IMR-90 (cell line): ENCODE measurements around the gene ZCCHC13. TPM values are rescaled to one million over a fixed set of nuclear protein-coding genes. Genes with fewer than 3 reads are reported as not detected.

Experiments used
- ATAC-seq: fragments of 200-7000 bp; cut with Tn5 transposase; 2 replicates; pipeline ENCODE4 v1.9.1; 2020; ENCODE audit warnings: low read depth, mild to moderate bottlenecking, moderate library complexity
- BruUV-seq: library from RNA; stranded (reverse); fragments of 400-500 nt; replicated peaks from 2 replicates; lab custom pipeline; 2021; lab: Mats Ljungman, UMichigan
- CTCF ChIA-PET: fragments of 300-600 bp; formaldehyde crosslinking; extraction: SDS; loops from one replicate; lab custom pipeline; 2021; ENCODE audit warnings: antibody characterized with exemption; lab: Yijun Ruan, JAX
- POLR2A ChIA-PET: fragments of 300-600 bp; sonication (Branson Sonifier 250); formaldehyde crosslinking; loops from one replicate; lab custom pipeline; 2022; ENCODE audit warnings: antibody characterized with exemption; ENCODE audit not compliant: unreplicated experiment; lab: Charles Lee
- DNase-seq: peaks from one replicate; pipeline ENCODE4 v3.0.0; 2013
- H2AFZ ChIP-seq: replicated peaks from 2 replicates; pipeline ENCODE3; 2013; ENCODE audit warnings: low read length, mild to moderate bottlenecking; ENCODE audit not compliant: poor library complexity
- H2AK5ac ChIP-seq: 2 replicates; pipeline ENCODE4 v1.6.1; 2013; ENCODE audit warnings: low read depth, low read length, inconsistent platforms
- H2AK9ac ChIP-seq: replicated peaks from 2 replicates; pipeline ENCODE3; 2013; ENCODE audit warnings: mild to moderate bottlenecking, low read depth, low read length, moderate library complexity; ENCODE audit not compliant: poor library complexity
- H2BK120ac ChIP-seq: 2 replicates; pipeline ENCODE4 v1.6.1; 2013; ENCODE audit warnings: low read depth, low read length, inconsistent platforms
- H2BK15ac ChIP-seq: 3 replicates; pipeline ENCODE4 v1.6.1; 2013; ENCODE audit warnings: low read depth, low read length, inconsistent platforms
- H2BK20ac ChIP-seq: 2 replicates; pipeline ENCODE4 v1.6.1; 2013; ENCODE audit warnings: low read depth, mild to moderate bottlenecking, inconsistent platforms, low read length, moderate library complexity
- H2BK5ac ChIP-seq: 2 replicates; pipeline ENCODE4 v1.6.1; 2013; ENCODE audit warnings: mild to moderate bottlenecking, low read depth, low read length, inconsistent platforms; ENCODE audit not compliant: poor library complexity, severe bottlenecking
- H3K14ac ChIP-seq: replicated peaks from 2 replicates; pipeline ENCODE4 v1.6.1; 2013; ENCODE audit warnings: low read depth, low read length, inconsistent platforms
- H3K18ac ChIP-seq: 2 replicates; pipeline ENCODE4 v1.6.1; 2013; ENCODE audit warnings: low read depth, low read length, control low read depth
- H3K23ac ChIP-seq: 2 replicates; pipeline ENCODE4 v1.6.1; 2013; ENCODE audit warnings: low read depth, low read length, inconsistent platforms
- H3K27ac ChIP-seq: 2 replicates; pipeline ENCODE4 v1.5.1; 2013; ENCODE audit warnings: mild to moderate bottlenecking, control low read depth, low read length; ENCODE audit not compliant: insufficient read depth
- H3K27me3 ChIP-seq: 2 replicates; pipeline ENCODE4 v1.6.1; 2013; ENCODE audit warnings: low read length; ENCODE audit not compliant: control insufficient read depth, insufficient read depth
- H3K36me3 ChIP-seq: 2 replicates; pipeline ENCODE4 v1.6.1; 2013; ENCODE audit warnings: low read length, mixed read lengths; ENCODE audit not compliant: control insufficient read depth, insufficient read depth
- H3K4ac ChIP-seq: 2 replicates; pipeline ENCODE4 v1.6.1; 2013; ENCODE audit warnings: low read depth, low read length, inconsistent platforms
- H3K4me1 ChIP-seq: 2 replicates; pipeline ENCODE4 v1.6.1; 2013; ENCODE audit warnings: low read length, mixed read lengths; ENCODE audit not compliant: control insufficient read depth, insufficient read depth
- H3K4me2 ChIP-seq: 2 replicates; pipeline ENCODE4 v1.6.1; 2013; ENCODE audit warnings: low read depth, mild to moderate bottlenecking, control low read depth, low read length, moderate library complexity
- H3K4me3 ChIP-seq: 2 replicates; pipeline ENCODE4 v1.5.1; 2013; ENCODE audit warnings: low read depth, mild to moderate bottlenecking, control low read depth, low read length, moderate library complexity; ENCODE audit not compliant: insufficient read depth
- H3K56ac ChIP-seq: 2 replicates; pipeline ENCODE4 v1.6.1; 2013; ENCODE audit warnings: low read length, inconsistent platforms; ENCODE audit not compliant: insufficient read depth; ENCODE audit errors: extremely low read depth
- H3K79me1 ChIP-seq, 2 experiments: 2 replicates each; pipeline ENCODE4 v1.6.1; 2013; ENCODE audit warnings: low read length in 2 of 2, inconsistent platforms in 1 of 2, low read depth in 1 of 2
- H3K9ac ChIP-seq: 2 replicates; pipeline ENCODE4 v1.6.1; 2013; ENCODE audit warnings: low read depth, low read length, control low read depth
- H3K9me1 ChIP-seq: 2 replicates; pipeline ENCODE4 v1.6.1; 2013; ENCODE audit warnings: low read length, inconsistent platforms; ENCODE audit not compliant: insufficient read depth
- H3K9me3 ChIP-seq: 2 replicates; pipeline ENCODE4 v1.6.1; 2013; ENCODE audit warnings: low read length; ENCODE audit not compliant: control insufficient read depth, insufficient read depth
- H4K20me1 ChIP-seq: 2 replicates; pipeline ENCODE4 v1.6.1; 2013; ENCODE audit warnings: low read length, inconsistent platforms; ENCODE audit not compliant: insufficient read depth
- H4K5ac ChIP-seq: 2 replicates; pipeline ENCODE4 v1.6.1; 2013; ENCODE audit warnings: mild to moderate bottlenecking, low read depth, low read length, control low read depth
- H4K8ac ChIP-seq, 2 experiments: 2 replicates each; pipeline ENCODE4 v1.6.1; 2013; ENCODE audit warnings: low read depth in 2 of 2, low read length in 2 of 2, control low read depth in 1 of 2, inconsistent platforms in 1 of 2
- H4K91ac ChIP-seq: 2 replicates; pipeline ENCODE4 v1.6.1; 2013; ENCODE audit warnings: low read depth, low read length, inconsistent platforms; ENCODE audit not compliant: insufficient read depth
- BHLHE40 ChIP-seq: fragments of 150-350 bp; IDR thresholded peaks from 2 replicates; pipeline ENCODE4 v1.6.1; 2016; ENCODE audit warnings: mild to moderate bottlenecking, low read depth, low read length
- CEBPB ChIP-seq: IDR thresholded peaks from 2 replicates; pipeline ENCODE4 v1.6.1; 2012; ENCODE audit warnings: low read depth, low read length, improper control_type of control experiment
- CHD1 ChIP-seq: IDR thresholded peaks from 2 replicates; pipeline ENCODE4 v1.6.1; 2012; ENCODE audit warnings: low read depth, low read length, improper control_type of control experiment
- ELK1 ChIP-seq: fragments of 150-350 bp; IDR thresholded peaks from 2 replicates; pipeline ENCODE4 v1.6.1; 2016; ENCODE audit warnings: low read depth, mild to moderate bottlenecking, low read length, moderate library complexity, borderline replicate concordance
- FOS ChIP-seq: fragments of 150-350 bp; IDR thresholded peaks from 2 replicates; pipeline ENCODE4 v1.6.1; 2016; ENCODE audit warnings: low read depth, low read length
- MAFK ChIP-seq: IDR thresholded peaks from 2 replicates; pipeline ENCODE4 v1.6.1; 2012; ENCODE audit warnings: low read depth, low read length, improper control_type of control experiment
- MXI1 ChIP-seq: IDR thresholded peaks from 2 replicates; pipeline ENCODE4 v1.6.1; 2012; ENCODE audit warnings: low read depth, mild to moderate bottlenecking, low read length, moderate library complexity, borderline replicate concordance
- NFE2L2 ChIP-seq: fragments of 150-350 bp; IDR thresholded peaks from 2 replicates; pipeline ENCODE4 v1.6.1; 2016; ENCODE audit warnings: low read depth, mild to moderate bottlenecking, low read length
- POLR2A ChIP-seq: IDR thresholded peaks from 2 replicates; pipeline ENCODE4 v1.6.1; 2012; ENCODE audit warnings: mild to moderate bottlenecking, low read depth, low read length
- RAD21 ChIP-seq: IDR thresholded peaks from 2 replicates; pipeline ENCODE4 v1.6.1; 2012; ENCODE audit warnings: low read length, improper control_type of control experiment
- RCOR1 ChIP-seq: IDR thresholded peaks from 2 replicates; pipeline ENCODE4 v1.6.1; 2012; ENCODE audit warnings: mild to moderate bottlenecking, low read length, improper control_type of control experiment; ENCODE audit not compliant: insufficient replicate concordance
- SMC3 ChIP-seq: fragments of 150-350 bp; IDR thresholded peaks from 2 replicates; pipeline ENCODE4 v1.6.1; 2016; ENCODE audit warnings: low read depth, mild to moderate bottlenecking, antibody characterized with exemption, low read length, moderate library complexity
- USF2 ChIP-seq: fragments of 150-350 bp; IDR thresholded peaks from 2 replicates; pipeline ENCODE4 v1.6.1; 2017; ENCODE audit warnings: mild to moderate bottlenecking, antibody characterized with exemption, low read length, low read depth
- WGBS, 2 experiments: methylation state at CpG; one replicate each; pipeline versions ENCODE4 v1.1.5 to v1.1.7; 2013; ENCODE audit warnings: missing lambda C conversion rate in 2 of 2; ENCODE audit not compliant: insufficient read length in 1 of 2; ENCODE audit errors: extremely low coverage in 2 of 2; 5-methylcytosine and 5-hydroxymethylcytosine counted together
- dilution Hi-C: fragments of 300-500 bp; cut with HindIII; formaldehyde crosslinking; loops from one replicate; pipeline ENCODE4 v1.14.3; 2018; ENCODE audit warnings: low sequenced_read_pairs; ENCODE audit not compliant: unreplicated experiment
- in situ Hi-C: fragments of 300-500 bp; cut with MboI; formaldehyde crosslinking; loops from 3 replicates; pipeline ENCODE4 v1.14.3; 2019; ENCODE audit warnings: low sequenced_read_pairs, inconsistent platforms, mixed read lengths
- intact Hi-C: fragments of 100-400 bp; cut with micrococcal nuclease; formaldehyde crosslinking; loops from 2 replicates; pipeline ENCODE4 v1.10.0; 2022
- polyA plus RNA-seq, 3 experiments: library from polyadenylated mRNA; depleted of rRNA; stranded (reverse); fragments of >200 nt; gene quantifications; 2 replicates each; pipeline ENCODE4 v1.2.3, GENCODE V29; 2012; ENCODE audit warnings: low replicate concordance in 1 of 3
- total RNA-seq: library from RNA; depleted of rRNA; stranded (reverse); fragments of >200 nt; gene quantifications from 2 replicates; pipeline ENCODE4 v1.2.3, GENCODE V29; 2012

Gene ZCCHC13
- total and polyA plus RNA-seq, 2 of the 4 experiments (the other 2 are of a cell fraction) = not detected

GRCh38 chrX:74286950-74287740 lies 16.8 kb upstream of the ZCCHC13 start:
- CTCF ChIA-PET = no interaction called here
- H3K23ac ChIP-seq = no peak overlapping the region
- no peak overlapping the region for H3K4me2 ChIP-seq
- peak; percentile 85 for DNase-seq
- no peak overlapping the region for H2BK20ac ChIP-seq
- no peak overlapping the region for H3K9ac ChIP-seq
- H3K27ac ChIP-seq = peak overlapping the region; percentile 51; the same call in 1 of the 2 replicates
- H2AK5ac ChIP-seq = no peak overlapping the region
- no peak overlapping the region for H4K8ac ChIP-seq
- H4K91ac ChIP-seq = no peak overlapping the region
- H3K4me1 ChIP-seq = peaks cover 4% of the 10 kb centered on the region; the same call in 1 of the 2 replicates
- no peak overlapping the region for H3K56ac ChIP-seq
- no peak overlapping the region for H3K18ac ChIP-seq
- H3K36me3 ChIP-seq = peaks cover 17% of the 10 kb centered on the region
- 50% methylated on average over 1 of the region's 5 CpGs; no CpG with 5 or more reads in 1 of the 2 experiments for WGBS, 2 experiments
- H3K9me1 ChIP-seq = no peaks in the 10 kb centered on the region
- H4K5ac ChIP-seq = no peak overlapping the region
- peak; percentile 51; the same call in 1 of the 2 replicates for ATAC-seq
- H3K4ac ChIP-seq = no peak overlapping the region
- H3K79me1 ChIP-seq = peaks cover 6 to 24% of the 10 kb centered on the region in 2 experiments
- TF ChIP-seq BHLHE40 (no peak), POLR2A (no peak), RCOR1 (no peak), MXI1 (no peak), FOS (peak; percentile 61; the same call in 1 of the 2 replicates), NFE2L2 (no peak), CEBPB (peak; percentile 72), USF2 (peak; percentile 40), RAD21 (no peak), SMC3 (no peak), MAFK (no peak), ELK1 (no peak), CHD1 (no peak)
- H3K27me3 ChIP-seq = no peaks in the 10 kb centered on the region
- no peak overlapping the region for H2BK15ac ChIP-seq
- dilution Hi-C loops (no loop called here), intact Hi-C loops (loop anchor here (2.0 kb wide), 1 partner anchor 134 kb away; the partner anchor contains the start of gene SLC16A2), in situ Hi-C loops (no loop called here)
- H2BK5ac ChIP-seq = no peak overlapping the region
- H3K9me3 ChIP-seq = peaks cover 7% of the 10 kb centered on the region
- no peak overlapping the region for H2AFZ ChIP-seq
- peaks cover 25% of the 10 kb centered on the region; the same call in 1 of the 2 replicates for H4K20me1 ChIP-seq
- H3K4me3 ChIP-seq = no peak overlapping the region
- no peak overlapping the region for H2BK120ac ChIP-seq
- no peak overlapping the region for H3K14ac ChIP-seq
- POLR2A ChIA-PET = interaction anchor here (0.6 kb wide), 1 partner anchor 56 kb away, joined by 6 read pairs; no protein-coding TSS in a partner anchor
- H2AK9ac ChIP-seq = no peak overlapping the region
- no TSS peak for BruUV-seq
